Upper lobe of left lung (tissue), 6 donors: Measurements from ENCODE around the gene DDX53. TPM values are rescaled to one million over a fixed set of nuclear protein-coding genes. Genes with fewer than 3 reads are reported as not detected.

ENCODE experiments used
- ATAC-seq, 2 donors: fragments of 200-7000 bp; cut with Tn5 transposase; one replicate each; pipeline ENCODE4 v1.9.1; 2022; ENCODE audit warnings: mild to moderate bottlenecking in 2 of 2, moderate library complexity in 2 of 2; ENCODE audit not compliant: low FRiP score in 2 of 2
- DNase-seq, 2 donors: peaks; one replicate each; pipeline ENCODE4 v3.0.0-alpha.2; 2019 to 2020
- H3K27ac ChIP-seq, 4 donors: fragments of 200-600 bp; sonication (generic); one replicate each; pipeline ENCODE4 v1.5.1; 2016 to 2019
- H3K27me3 ChIP-seq, 4 donors: fragments of 200-600 bp; sonication (generic); one replicate each; pipeline ENCODE4 v1.5.1; 2017 to 2019
- H3K36me3 ChIP-seq, 4 donors: fragments of 200-600 bp; sonication (generic); one replicate each; pipeline ENCODE4 v1.5.1; 2016 to 2019
- H3K4me1 ChIP-seq, 4 donors: fragments of 200-600 bp; sonication (generic); one replicate each; pipeline ENCODE4 v1.5.1; 2018 to 2019
- H3K4me3 ChIP-seq, 4 donors: fragments of 200-600 bp; sonication (generic); one replicate each; pipeline ENCODE4 v1.5.1; 2017 to 2019; ENCODE audit warnings: mild to moderate bottlenecking in 2 of 4, moderate library complexity in 1 of 4
- H3K9me3 ChIP-seq, 4 donors: fragments of 200-600 bp; sonication (generic); one replicate each; pipeline ENCODE4 v1.5.1; 2018 to 2019
- EP300 ChIP-seq, 4 donors: sonication (generic); formaldehyde crosslinking; IDR thresholded peaks; one replicate each; pipeline ENCODE4 v1.5.1; 2017; ENCODE audit warnings: antibody characterized with exemption in 4 of 4, control low read depth in 2 of 4
- POLR2A ChIP-seq, 4 donors: fragments of 450-650 bp; IDR thresholded peaks; one replicate each; pipeline ENCODE4 v1.5.1; 2016 to 2017; ENCODE audit warnings: antibody characterized with exemption in 4 of 4, mild to moderate bottlenecking in 2 of 4
- POLR2AphosphoS5 ChIP-seq, 2 donors: sonication (generic); formaldehyde crosslinking; IDR thresholded peaks; one replicate each; pipeline ENCODE4 v1.5.1; 2017; ENCODE audit warnings: antibody characterized with exemption in 2 of 2
- WGBS, 2 donors: methylation state at CpG; one replicate each; pipeline ENCODE4 v1.1.5; 2017 to 2018; 5-methylcytosine and 5-hydroxymethylcytosine counted together
- total RNA-seq, 6 donors: library from RNA; depleted of rRNA in 4 of 6; stranded (reverse); fragments of >200 nt in 4 of 6; gene quantifications; one replicate each; pipeline versions ENCODE4 v1.1.0 to v1.2.1, GENCODE V29; 2016 to 2021
- TF ChIP-seq, protein P1 (sequence below), 6 experiments: fragments of 450-650 bp in 4 of 6; fragments of 200-600 bp in 2 of 6; sonication (generic) in 2 of 6; IDR thresholded peaks; one replicate each; pipeline ENCODE4 v1.5.1; 2016 to 2019; ENCODE audit warnings: antibody characterized with exemption in 6 of 6
- donor health status: DM: no; HTN: no; CAD: no; lungs with moderate emphysema.
- donor health status: DM: no; HTN: yes; CAD: no; lungs with severe emphysema.

DDX53 gene
- total RNA-seq, 6 donors from 2014 or later = not detected

DNA sequence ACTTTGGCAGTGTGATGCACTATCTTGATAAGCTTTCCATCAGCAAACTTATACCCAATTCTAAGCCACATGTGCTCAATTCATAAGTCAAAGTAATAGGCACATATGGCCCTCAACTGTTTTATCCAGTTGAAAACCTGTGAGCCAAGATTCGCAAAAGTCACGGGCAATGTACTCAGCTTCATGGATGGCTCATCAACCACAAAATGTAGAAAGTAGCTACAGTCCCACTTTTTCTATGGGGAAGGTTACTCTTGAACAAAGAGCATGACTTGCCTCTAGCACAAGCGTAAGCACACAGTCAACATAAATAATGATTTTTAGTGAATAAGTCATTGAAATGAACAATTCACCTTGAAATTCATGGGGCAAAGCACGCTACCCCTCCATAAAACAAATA lies 25.1 kb upstream of the DDX53 start:
- ATAC-seq (no peak), DNase-seq (no peak)
- Histone ChIP-seq H3K27me3 (no peaks in the 10 kb centered on the region), H3K9me3 (no peaks in the 10 kb centered on the region), H3K4me1 (no peaks in the 10 kb centered on the region), H3K4me3 (no peak overlapping the region), H3K27ac (no peak overlapping the region), H3K36me3 (no peaks in the 10 kb centered on the region)
- 83 to 91% methylated on average over 3 to 4 of the region's 4 CpGs for WGBS, 2 donors
- TF ChIP-seq EP300 (IDR thresholded peaks at IDR 0.05) (no peak), POLR2AphosphoS5 (IDR thresholded peaks at IDR 0.05) (no peak), POLR2A (IDR thresholded peaks at IDR 0.05) (no peak)
- TF ChIP-seq, protein P1, sequence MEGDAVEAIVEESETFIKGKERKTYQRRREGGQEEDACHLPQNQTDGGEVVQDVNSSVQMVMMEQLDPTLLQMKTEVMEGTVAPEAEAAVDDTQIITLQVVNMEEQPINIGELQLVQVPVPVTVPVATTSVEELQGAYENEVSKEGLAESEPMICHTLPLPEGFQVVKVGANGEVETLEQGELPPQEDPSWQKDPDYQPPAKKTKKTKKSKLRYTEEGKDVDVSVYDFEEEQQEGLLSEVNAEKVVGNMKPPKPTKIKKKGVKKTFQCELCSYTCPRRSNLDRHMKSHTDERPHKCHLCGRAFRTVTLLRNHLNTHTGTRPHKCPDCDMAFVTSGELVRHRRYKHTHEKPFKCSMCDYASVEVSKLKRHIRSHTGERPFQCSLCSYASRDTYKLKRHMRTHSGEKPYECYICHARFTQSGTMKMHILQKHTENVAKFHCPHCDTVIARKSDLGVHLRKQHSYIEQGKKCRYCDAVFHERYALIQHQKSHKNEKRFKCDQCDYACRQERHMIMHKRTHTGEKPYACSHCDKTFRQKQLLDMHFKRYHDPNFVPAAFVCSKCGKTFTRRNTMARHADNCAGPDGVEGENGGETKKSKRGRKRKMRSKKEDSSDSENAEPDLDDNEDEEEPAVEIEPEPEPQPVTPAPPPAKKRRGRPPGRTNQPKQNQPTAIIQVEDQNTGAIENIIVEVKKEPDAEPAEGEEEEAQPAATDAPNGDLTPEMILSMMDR (IDR thresholded peaks at IDR 0.05) = no peak

DNA sequence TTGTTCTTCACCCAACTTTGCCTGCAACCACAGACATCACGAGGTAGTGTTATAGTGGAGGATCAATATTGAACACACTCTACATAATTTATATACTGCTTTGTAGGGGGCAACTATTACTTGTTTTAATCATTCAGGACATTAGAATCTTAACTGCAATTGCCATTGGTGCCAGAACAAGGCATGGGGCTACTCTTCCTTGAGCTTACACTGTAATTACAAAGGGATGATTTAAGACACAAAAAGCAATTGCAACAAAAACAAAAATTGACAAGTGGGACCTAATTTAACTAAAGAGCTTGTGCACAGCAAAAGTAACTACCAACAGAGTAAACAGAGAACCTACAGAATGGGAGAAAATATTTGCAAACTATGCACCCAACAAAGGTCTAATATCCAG lies 24.0 kb upstream of the DDX53 start:
- no peak for TF ChIP-seq POLR2AphosphoS5 (IDR thresholded peaks at IDR 0.05)
- TF ChIP-seq, protein P1 (IDR thresholded peaks at IDR 0.05) = no peak
- no peak for TF ChIP-seq EP300 (IDR thresholded peaks at IDR 0.05)
- TF ChIP-seq POLR2A (IDR thresholded peaks at IDR 0.05) = no peak
- Histone ChIP-seq H3K27me3 (no peaks in the 10 kb centered on the region), H3K4me3 (no peak overlapping the region), H3K9me3 (no peaks in the 10 kb centered on the region), H3K27ac (no peak overlapping the region), H3K4me1 (no peaks in the 10 kb centered on the region), H3K36me3 (no peaks in the 10 kb centered on the region)
- ATAC-seq (no peak), DNase-seq (no peak)
- WGBS, 2 donors = 67 to 82% methylated on average over 1 of the region's 1 CpG

DNA sequence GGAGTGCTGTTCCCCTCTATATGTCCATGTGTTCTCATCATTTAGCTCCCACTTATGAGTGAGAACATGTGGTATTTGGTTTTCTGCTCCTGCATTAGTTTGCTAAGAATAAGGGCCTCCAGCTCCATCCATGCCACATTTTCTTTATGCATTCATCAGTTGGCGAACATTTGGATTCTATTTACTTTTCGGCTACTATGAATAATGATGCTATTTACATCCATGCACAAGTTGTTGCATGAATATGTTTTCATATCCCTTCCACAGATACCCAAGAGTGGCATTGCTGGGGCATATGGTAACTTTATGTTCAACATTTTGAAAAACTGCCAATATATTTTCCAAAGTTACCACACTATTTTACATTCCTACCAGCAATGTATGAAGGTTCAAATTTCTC lies 13.8 kb upstream of the DDX53 start:
- DNase-seq (no peak), ATAC-seq (no peak)
- H3K4me3 ChIP-seq = no peak overlapping the region
- no peaks in the 10 kb centered on the region for H3K9me3 ChIP-seq
- H3K4me1 ChIP-seq = no peaks in the 10 kb centered on the region
- TF ChIP-seq EP300 (IDR thresholded peaks at IDR 0.05) (no peak), POLR2A (IDR thresholded peaks at IDR 0.05) (no peak), POLR2AphosphoS5 (IDR thresholded peaks at IDR 0.05) (no peak)
- TF ChIP-seq, protein P1 (IDR thresholded peaks at IDR 0.05) = no peak
- H3K27me3 ChIP-seq = no peaks in the 10 kb centered on the region
- WGBS, 2 donors = 87 to 100% methylated on average over 2 of the region's 2 CpGs
- H3K27ac ChIP-seq = no peak overlapping the region
- no peaks in the 10 kb centered on the region for H3K36me3 ChIP-seq

DNA sequence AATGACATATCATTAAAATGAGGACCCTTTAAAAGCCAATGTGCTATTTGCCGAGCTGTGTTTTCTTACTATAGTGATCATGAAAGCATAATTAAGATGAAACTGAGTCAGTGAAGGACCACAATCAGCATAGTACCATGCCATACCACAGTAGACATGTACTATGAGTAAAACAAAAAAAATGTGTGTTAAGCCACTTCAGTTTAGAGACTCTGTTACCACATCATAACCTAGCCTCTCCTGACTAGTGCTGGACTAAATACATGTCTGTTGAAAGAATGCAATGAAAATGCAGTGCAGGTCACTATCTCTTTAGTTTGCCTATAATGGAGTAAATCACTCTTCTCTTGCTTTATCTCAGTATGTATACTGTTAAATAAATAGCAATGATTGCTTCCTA lies 12.3 kb upstream of the DDX53 start:
- no peak overlapping the region for H3K4me3 ChIP-seq
- WGBS, 2 donors = 79 to 81% methylated on average over 1 of the region's 1 CpG
- no peak overlapping the region for H3K27ac ChIP-seq
- no peaks in the 10 kb centered on the region for H3K4me1 ChIP-seq
- no peaks in the 10 kb centered on the region for H3K9me3 ChIP-seq
- H3K27me3 ChIP-seq = no peaks in the 10 kb centered on the region
- H3K36me3 ChIP-seq = no peaks in the 10 kb centered on the region
- no peak for ATAC-seq
- TF ChIP-seq, protein P1 (IDR thresholded peaks at IDR 0.05) = no peak
- TF ChIP-seq POLR2AphosphoS5 (IDR thresholded peaks at IDR 0.05) = no peak
- no peak for TF ChIP-seq POLR2A (IDR thresholded peaks at IDR 0.05)
- TF ChIP-seq EP300 (IDR thresholded peaks at IDR 0.05) = no peak
- no peak for DNase-seq

DNA sequence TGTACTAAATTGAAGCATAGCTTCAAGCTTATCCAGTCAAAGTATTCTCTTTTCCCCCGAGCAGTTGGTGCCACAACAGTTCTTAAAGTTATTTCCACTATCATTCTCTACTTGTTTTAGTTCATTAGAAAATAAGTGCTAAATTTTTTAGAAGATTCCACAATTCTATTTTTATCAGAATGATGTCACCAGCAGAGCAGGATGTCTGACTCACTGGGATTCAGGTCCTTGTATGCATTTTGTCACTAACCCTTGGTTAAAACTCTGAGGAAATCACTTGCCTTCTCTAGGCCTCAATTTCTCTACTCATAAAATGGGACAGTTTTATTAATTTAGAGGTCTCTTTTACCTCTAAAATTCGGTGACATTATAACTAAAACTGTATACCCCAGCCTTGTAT lies 3.4 kb downstream of the DDX53 start:
- TF ChIP-seq, protein P1 (IDR thresholded peaks at IDR 0.05) = no peak
- no peak for TF ChIP-seq POLR2A (IDR thresholded peaks at IDR 0.05)
- TF ChIP-seq POLR2AphosphoS5 (IDR thresholded peaks at IDR 0.05) = no peak
- TF ChIP-seq EP300 (IDR thresholded peaks at IDR 0.05) = no peak
- Histone ChIP-seq H3K36me3 (no peaks in the 10 kb centered on the region), H3K4me3 (no peak overlapping the region), H3K27ac (no peak overlapping the region), H3K4me1 (no peaks in the 10 kb centered on the region), H3K9me3 (no peaks in the 10 kb centered on the region), H3K27me3 (no peaks in the 10 kb centered on the region)
- WGBS, 2 donors = 61 to 79% methylated on average over 2 of the region's 2 CpGs
- DNase-seq (no peak), ATAC-seq (no peak)
